ENCODE results near the gene ZFP36L2. TPM values are rescaled to one million over a fixed set of nuclear protein-coding genes. Genes with fewer than 3 reads are reported as not detected.

The ZFP36L2 gene
- total RNA-seq, 1 experiment from 2014 or later: 105 TPM

GRCh38 chr2:43221124-43221762, 5.2 kb downstream of the ZFP36L2 start:
- Histone ChIP-seq H3K4ac (ENCODE audit: low read depth, low read length) (no peak overlapping the region), H3K9me3 (ENCODE audit: control insufficient read depth, low read depth, low read length) (no peaks in the 10 kb centered on the region), H3K4me1 (ENCODE audit: insufficient read depth, low read length) (peaks cover 12% of the 10 kb centered on the region), H4K5ac (ENCODE audit: insufficient read length, low read depth, low read length) (no peak overlapping the region), H3K4me2 (ENCODE audit: insufficient read depth, insufficient read length, low read length) (peak overlapping the region; percentile 60), H3K27me3 (ENCODE audit: insufficient read depth, low read length) (no peaks in the 10 kb centered on the region), H3K18ac (ENCODE audit: insufficient read length, low read depth, low read length) (no peak overlapping the region), H3K79me2 (ENCODE audit: insufficient read depth, low read length) (peaks cover 16% of the 10 kb centered on the region; the same call in 1 of the 2 replicates), H4K8ac (replicated peaks; ENCODE audit: insufficient read length, low read depth, low read length) (no peak overlapping the region), H2BK5ac (ENCODE audit: insufficient read length, low read length) (no peak overlapping the region), H2BK120ac (ENCODE audit: low read depth, low read length, poor library complexity, severe bottlenecking) (no peak overlapping the region), H2BK12ac (ENCODE audit: insufficient read length, low read depth, low read length) (no peak overlapping the region), H3K79me1 (ENCODE audit: insufficient read depth, low read depth, low read length, poor library complexity, severe bottlenecking) (no peaks in the 10 kb centered on the region), H2BK20ac (ENCODE audit: low read depth, low read length, poor library complexity, severe bottlenecking) (no peak overlapping the region), H3T11ph (ENCODE audit: low read length) (no peak overlapping the region), H3K27ac (ENCODE audit: insufficient read length, low read depth, low read length) (peak overlapping the region; percentile 34), H3K23me2 (ENCODE audit: insufficient read length, low read depth, low read length, poor library complexity, severe bottlenecking) (peaks cover 11% of the 10 kb centered on the region), H2AFZ (ENCODE audit: low read length) (no peak overlapping the region), H3K23ac (ENCODE audit: insufficient read length, low read depth, low read length) (no peak overlapping the region), H3K9ac (ENCODE audit: extremely low read depth, insufficient read length, low read length) (no peak overlapping the region), H4K20me1 (ENCODE audit: control insufficient read depth, insufficient read depth, insufficient read length) (peaks cover 3% of the 10 kb centered on the region), H3K56ac (ENCODE audit: insufficient read length, low read depth, low read length) (no peak overlapping the region), H2AK5ac (ENCODE audit: insufficient read length, low read length) (no peak overlapping the region), H4K91ac (ENCODE audit: insufficient read length, low read depth, low read length) (no peak overlapping the region), H3K14ac (ENCODE audit: insufficient read depth, low read length) (no peak overlapping the region; the same call in 1 of the 2 replicates), H2BK15ac (ENCODE audit: low read depth, low read length) (no peak overlapping the region)
- peak overlapping the region; percentile 98 for H3K27ac Mint-ChIP-seq
- peak; percentile 69 for DNase-seq
- H3K4me1 Mint-ChIP-seq: peaks cover 58 to 68% of the 10 kb centered on the region in 2 experiments
- H3K4me3 Mint-ChIP-seq: peak overlapping the region; percentile 65 to 84
- WGBS (ENCODE audit: extremely low coverage, insufficient read length, low lambda C conversion rate): no CpG with 5 or more reads among the region's 16 CpGs
- peaks cover 0 to 2% of the 10 kb centered on the region in 2 experiments; a peak in 1 of 5 replicates for H3K9me3 Mint-ChIP-seq
- H3K27me3 Mint-ChIP-seq (ENCODE audit: low read depth): peaks cover 1% of the 10 kb centered on the region; the same call in 1 of the 2 replicates
- TF ChIP-seq CTCF (conservative IDR thresholded peaks at IDR 0.05): no peak
- peaks cover 13 to 37% (median 22%) of the 10 kb centered on the region in 3 experiments for H3K36me3 Mint-ChIP-seq (ENCODE audit: insufficient read depth in 1 of 3, low read depth in 3 of 3)
